GM21529 (cell line): ENCODE data around the gene DIAPH1.
A peak's percentile ranks its signal among the peaks of the same experiment; 100 is the strongest.

Experiments
- ATAC-seq: cut with Tn5 transposase; IDR thresholded peaks from one replicate; pipeline ENCODE4 v1.9.1; 2021; ENCODE audit not compliant: unreplicated experiment

DIAPH1 gene

DNA sequence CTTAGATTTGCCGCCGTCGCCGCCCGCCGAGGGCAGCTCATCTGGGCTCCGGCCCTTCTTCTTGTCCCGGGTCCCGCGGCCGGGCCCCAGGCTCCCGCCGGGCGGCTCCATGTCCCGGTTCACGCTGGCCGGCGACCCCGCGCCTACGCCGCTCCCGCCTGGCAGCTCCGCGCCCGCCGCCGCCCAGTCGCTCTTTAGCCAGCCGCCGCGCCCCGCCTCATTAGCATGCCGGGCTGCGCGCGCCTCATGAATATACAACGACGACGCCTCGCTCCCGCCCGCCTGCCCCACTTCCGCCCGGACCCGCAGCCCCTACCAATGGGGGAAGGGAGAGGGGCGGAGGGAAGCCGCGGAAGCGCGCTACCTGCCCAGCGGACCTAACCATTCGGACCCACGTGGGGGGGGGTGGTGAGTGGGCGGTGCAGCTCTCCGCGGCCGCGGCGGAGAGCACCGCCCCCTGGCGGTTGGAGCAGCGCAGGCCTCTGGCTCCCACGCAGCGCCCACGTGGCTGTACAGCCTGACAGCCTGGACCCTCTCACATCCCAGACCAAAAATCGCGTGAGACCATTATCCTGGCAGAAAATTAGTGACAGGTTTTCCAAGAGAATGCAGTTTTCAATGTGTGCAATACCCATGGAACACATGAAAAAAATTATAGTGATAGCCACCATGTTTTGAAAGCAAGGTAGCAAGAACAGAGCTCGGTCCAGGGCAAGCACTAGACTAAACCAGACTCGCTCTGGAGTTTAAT is at the start of gene DIAPH1:
TSS of gene DIAPH1 (minus strand) at position 197 of the 751 bp plus-strand sequence. CDS start at position 111, 86 bp downstream.
- ATAC-seq: peak; percentile 78

DNA sequence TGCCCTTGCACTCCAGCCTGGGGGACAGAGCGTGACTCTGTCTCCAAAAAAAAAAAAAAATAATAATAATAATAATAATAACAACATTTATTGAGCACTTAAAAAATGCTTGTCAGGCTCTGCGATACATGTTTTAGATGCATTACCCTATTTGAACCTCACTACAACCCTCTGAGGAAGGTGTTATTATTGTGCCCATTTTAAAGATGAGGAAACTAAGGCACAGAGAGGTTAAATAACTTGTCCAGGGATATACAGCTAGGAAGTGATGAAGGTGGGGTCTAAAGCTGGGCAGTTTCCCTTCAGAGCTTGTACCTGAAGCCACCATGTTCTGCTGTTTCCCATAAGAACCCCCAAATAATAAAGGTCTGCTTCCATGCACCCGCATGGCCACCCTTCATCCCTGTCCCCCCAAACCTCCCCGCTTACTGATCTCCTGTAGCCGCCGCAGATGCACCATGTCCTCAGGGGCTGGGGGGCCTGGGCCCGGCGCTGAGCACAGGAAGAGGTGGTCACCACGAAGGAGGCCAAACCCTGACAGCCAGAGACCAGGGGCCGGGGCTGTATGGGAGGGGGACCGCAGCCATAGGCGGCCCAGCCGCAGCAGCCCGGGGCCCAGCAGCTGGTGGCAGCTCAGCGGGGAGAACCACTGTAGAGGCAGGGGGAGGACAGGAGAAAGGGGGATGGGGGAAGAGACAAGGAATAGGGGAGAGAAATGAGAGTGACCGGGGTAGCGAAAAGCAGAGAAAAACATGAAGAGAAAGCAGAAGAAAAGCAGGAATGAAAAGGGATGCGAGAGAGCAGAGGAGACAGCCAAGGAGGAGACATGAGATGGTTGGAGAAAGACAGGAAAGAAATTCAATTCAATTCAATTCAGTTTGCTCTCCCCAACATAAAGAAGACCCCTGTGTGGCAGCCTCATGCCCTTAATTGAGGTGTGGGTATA is 47.5 kb upstream of the DIAPH1 start:
- no peak for ATAC-seq

DNA sequence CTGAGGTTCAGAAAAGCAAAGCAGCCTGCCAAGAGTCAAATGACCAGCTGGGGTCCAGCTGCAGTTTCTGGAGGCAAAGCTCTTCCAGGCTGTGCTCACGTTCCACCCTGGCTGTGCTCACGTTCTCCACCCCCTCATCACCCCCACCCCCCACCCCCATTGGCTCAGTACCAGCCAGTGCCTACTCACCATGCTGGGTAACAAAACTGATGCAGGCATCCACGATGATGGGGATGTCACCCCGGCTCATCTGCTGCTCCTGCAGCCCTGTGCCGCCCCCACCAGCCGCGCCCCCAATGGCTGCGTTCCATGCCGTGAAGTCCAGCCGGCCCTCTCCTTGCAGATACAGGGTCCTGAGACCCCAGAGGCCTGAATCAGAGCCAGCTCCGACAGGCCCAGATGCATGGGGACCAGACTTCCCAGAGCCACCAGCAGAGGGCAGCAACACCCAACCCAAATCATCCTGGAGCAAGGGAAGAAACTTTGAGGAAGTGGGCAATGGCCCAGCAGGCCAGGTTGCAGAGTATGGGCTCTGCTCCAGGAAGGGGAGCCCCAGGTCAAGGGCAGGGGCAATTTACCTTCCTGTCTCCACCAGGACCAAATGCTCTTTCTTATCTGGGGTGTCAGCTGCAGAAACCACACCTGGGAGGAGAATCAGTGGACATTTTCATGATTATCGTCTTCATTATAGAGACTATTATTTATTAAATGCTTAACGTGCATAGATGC is 46.1 kb upstream of the DIAPH1 start:
- ATAC-seq: peak; percentile 98

DNA sequence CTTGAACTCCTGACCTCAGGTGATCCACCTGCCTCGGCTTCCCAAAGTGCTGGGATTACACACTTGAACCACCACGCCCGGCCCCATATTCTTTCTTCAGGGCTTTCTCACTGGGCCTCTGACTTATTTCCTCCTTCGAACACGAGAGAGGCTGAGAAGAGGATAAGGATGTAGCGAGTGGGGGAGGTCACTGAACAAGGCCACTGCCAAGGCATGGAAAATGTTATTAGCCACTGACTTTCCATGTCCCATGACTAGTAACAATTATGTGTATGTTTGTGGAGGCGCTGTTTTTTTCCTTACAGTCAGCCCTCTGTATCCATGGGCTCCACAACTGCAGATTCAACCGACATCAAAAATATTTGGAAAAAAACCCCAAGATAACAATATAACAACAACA is 44.7 kb upstream of the DIAPH1 start:
- no peak for ATAC-seq

DNA sequence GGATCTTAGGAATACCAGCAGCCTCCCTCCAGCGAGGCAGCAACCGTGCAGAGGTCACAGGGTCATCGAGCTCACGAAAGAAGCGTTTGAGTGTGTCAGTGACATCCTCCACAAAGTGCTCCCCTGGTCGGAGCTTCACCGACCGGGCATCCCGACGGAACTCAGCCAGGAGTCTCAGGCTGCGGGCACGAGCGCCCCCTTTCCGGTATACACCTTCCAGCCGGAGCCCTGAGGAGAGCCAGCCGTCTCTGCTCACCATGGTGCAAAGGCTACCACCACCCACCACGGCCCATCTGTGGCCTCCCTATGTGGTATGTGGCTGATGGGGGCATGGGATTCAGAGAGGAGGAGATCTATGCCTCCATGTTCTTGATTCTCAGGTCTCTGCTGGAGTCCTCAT is 43.2 kb upstream of the DIAPH1 start:
- ATAC-seq: no peak

DNA sequence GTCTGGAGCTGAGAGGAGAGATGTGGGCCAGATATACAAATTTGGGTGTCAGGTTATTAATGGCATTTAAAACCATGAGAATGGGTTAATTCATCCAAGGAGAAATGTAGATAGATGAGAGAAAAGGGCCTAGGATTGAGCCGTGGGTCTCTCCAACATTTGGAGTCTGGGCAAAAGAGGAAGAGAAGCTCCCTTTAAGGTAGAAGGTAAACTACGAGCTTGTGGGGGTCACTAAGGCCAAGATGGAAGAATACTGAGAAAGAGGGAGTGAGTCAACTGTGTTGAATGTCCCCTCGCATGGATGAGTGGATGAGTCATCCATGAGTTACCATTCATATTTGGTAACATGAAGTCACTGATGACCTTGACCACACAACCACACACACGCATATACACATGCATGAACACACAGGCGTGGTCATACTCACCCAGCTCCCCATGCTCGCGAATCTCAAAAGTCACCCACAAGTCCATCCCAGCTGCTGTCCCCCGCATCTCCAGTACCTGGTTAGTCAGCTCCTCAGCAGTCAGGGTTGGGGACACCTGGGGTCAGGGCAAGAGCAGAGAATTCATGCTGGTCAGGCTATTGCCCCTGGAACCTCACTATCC is 39.2 kb upstream of the DIAPH1 start:
- peak; percentile 69 for ATAC-seq

DNA sequence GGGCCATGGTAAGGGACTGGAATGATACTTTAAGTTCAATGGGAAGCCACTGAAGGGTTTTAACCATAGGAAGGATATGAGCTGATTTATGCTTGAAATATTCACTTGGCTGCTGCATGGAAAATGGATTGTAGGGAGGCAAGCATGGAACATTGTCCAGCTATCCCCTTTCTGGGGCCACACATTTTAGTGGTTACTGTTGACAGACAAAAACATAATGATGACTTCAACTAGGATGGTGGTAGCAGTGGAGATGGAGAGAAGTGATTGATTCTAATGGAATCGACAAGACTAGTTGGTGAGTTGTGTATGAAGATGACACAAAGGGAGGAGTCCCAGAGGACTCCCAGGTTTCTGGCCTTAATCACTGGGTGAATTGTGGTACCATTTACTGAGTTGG is 38.6 kb upstream of the DIAPH1 start:
- no peak for ATAC-seq

DNA sequence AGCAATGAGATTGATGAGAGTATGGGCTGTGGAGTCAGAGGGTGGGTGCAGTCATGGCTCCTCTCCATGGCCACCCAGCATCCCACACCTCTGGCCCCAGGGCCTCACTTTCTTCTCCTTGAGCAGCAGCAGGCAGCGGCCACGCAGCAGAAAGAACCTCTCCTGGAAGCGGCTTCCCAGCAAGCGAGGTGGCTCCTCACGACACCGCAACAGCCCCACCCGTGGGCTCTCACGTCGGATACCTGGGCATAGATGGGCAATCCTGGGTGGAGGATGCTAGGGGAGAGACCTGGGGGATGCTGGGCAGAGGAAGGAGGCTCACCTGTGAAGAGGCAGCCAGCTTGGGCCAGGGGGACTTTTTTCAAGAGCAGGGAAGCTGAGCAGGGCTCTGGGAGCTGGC is 37.6 kb upstream of the DIAPH1 start:
- no peak for ATAC-seq

DNA sequence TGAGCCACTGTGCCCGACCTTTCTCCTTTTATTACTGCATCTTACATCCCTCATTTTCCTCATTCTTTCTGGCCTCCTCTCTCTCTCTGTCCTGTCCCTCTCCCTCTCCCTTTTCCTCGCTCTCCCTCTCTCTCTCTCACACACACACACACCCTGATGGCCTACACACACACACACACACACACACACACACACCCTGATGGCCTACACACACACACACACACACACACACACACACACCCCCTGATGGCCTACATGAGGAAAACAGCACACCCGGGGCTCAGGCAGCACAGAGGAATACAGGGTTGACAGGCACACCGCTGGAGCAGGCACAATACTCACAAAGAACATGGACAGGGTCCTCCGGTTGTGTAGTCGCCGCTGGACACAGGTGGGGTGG is 36.2 kb upstream of the DIAPH1 start:
- no peak for ATAC-seq

DNA sequence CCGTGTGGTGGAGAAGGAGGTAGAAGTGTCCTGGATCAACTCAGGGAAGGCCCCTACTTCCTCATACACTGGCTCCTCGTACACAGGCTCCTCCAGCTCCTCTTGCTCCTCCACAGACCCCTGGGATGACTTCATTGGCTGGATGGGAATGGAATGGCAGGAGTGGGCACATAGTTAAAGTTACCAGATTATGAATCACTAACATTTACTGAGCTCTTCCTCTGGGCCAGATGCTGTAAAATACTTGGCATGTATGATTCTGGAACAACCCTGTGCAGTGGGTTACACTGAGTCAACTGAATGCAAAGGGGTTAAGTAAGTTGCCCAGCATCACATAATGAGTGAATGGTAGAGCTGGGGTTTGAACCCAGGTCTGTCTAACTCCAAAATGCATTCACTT is 35.5 kb upstream of the DIAPH1 start:
- no peak for ATAC-seq

DNA sequence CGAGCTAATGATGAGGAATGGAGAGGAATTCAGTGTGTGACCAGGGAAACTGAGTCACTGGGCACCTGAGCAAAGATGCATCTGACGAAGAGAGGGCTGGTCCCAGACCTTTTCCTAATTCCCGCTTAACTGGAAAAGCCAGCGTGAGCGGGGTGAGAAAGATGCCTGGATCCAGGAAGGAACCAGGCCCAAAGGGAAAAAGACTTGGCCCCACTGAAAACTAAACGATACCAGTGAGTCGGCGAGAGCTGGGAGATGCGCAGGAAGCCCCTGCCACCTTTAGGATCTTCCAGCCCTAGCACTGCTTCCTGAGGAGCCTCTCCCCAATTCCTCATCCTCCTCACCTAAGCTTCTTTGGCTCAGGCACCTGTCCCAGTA is 32.9 kb upstream of the DIAPH1 start:
- no peak for ATAC-seq

DNA sequence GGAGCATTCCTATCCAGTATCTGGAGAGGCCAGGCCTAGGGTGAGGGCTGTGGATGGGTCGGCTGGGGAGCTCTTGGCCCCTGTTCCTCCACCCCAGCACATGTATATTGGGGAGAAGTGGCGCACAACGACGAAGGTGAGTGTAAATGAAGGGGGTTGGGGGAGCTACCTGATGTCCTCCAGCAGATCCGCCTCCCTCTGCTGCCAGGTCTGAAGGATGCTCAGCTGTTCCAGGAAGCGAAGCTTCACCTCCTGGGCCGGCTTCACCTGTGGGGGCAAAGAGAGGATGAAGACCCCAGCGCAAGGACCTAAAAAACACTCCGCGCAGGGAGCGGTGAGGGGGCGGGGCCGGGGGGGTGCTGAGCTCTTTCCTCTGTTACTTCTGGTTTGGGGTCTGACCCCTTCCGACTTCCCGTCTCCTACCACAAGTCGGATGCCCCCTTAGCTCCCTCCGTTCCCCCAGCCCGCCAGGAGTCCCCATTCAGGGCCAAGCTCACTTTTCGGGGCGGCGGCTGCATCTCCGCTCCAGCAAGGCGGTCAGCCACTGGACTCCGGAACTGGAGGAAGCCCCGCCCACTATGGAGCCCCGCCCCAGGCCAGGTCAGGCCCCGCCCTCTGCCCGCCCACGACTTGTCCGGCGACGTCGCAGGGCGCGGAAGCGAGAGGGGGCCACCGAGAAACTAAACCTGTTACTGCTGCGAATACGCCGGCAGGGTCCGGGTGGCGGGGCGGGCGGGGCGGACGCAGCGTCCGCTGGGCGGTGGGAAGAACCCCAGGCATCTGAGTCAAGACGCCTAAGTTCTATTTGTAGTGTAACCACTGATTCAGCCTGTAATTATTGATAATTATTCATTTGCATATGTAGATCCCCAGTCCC is 32.3 kb upstream of the DIAPH1 start, which contains the start of gene FCHSD1:
TSS of gene FCHSD1 (minus strand) at position 568 of the 877 bp plus-strand sequence. CDS start at position 518, 50 bp downstream.
- ATAC-seq: peak; percentile 95

DNA sequence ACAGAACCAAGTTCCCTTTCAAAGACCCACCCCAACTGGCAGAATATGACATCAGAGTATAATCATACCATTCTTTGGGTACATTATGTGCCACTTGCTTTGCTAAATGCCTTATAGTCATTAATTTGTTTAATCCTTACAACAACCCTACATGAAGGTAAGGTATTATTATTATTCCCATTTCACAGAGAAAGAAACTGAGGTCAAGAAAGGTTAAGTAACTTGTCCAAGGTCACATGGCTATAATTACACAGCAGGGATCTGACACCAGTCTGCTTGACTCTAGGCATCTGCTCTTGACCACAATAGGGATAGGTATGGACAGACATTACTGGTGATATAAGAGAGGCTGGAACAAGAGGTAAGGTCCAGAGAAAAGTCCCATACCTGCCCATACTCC is 31.2 kb upstream of the DIAPH1 start:
- no peak for ATAC-seq

DNA sequence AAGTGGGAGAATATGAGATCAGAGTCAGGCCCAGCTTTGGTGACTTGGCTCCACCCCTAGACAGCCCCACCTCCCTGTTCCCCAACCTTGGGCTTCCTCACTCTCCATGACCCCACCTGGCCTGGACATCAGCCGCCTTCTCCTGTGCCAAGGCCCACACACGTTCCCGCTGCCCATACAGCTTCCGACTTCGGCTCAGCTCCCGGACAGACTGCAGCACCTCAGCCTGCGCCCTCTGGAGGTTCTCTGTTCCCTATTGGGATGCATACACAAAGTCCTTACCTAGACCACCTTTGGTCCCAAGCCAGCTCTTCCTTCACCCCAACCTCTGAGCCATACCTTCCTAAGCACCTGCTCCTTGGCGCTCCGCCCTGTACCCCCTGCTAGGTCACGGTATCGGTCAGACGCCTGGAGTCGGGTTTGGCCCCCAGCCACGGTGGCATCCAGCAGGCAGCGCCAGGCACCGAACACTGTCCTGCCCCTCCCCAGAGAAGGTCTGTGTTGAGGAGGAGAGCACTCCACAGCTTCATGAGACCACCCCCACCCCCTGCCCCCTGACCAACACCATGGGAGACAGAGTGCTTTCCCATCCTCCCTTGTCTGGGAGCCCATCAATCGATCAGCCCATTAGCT is 30.4 kb upstream of the DIAPH1 start:
- no peak for ATAC-seq

DNA sequence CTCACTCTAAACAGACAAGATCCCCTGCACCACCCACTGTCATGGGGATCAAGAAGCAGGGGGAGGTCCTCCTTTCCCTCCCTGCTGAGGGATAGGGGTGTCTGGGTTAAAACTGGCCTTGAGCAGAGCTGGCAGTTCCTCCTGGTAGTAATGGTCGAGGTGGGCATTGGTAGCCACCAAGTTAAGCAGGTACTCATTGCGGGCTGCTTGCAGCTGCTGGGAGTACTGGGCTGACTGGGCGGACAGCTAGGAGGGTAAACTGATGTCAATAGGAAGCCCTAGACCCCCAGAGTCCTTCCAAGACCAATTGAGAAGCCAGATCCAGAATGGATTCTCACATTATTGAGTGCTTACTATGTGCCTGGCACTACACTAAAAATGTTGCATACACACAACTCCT is 29.1 kb upstream of the DIAPH1 start:
- ATAC-seq: no peak

DNA sequence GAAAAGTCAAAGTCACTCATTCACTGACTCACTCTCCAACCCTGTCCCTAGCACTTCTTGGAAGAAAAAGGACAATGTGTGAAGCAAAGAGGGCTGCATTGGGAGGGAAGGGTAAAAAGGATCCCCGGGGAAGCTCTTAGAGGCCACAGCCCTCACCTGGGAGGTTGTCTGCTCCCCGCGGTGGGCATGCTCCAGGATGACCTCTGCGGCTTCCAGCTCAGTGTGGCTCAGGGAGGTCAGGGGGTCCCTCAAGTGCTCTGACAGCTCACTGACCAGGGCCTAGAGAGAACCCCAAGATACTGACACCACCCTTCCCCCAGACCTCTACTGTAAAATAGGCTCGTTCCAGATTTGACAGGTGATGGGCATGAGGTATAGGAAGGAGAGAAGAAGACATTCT is 28.4 kb upstream of the DIAPH1 start:
- ATAC-seq: no peak

DNA sequence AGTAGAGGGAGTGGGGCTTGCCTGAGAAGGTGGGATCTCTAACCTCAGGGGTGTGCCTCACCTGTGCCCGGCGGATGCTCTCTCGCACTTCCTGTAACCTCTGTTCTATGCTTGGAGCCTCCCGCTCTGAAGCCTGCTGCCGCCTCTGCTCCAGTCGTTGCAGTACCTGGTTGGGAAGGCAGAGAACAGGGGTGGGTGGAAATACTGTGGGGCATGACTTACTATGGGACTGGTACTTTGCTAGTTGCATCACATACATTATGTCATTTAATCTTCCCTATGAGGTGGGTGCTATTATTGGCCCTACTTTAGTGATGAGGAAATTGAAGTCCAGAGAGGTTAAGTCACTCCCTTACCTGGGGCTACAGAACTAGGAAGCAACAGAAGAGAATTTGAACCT is 27.2 kb upstream of the DIAPH1 start:
- ATAC-seq: no peak

DNA sequence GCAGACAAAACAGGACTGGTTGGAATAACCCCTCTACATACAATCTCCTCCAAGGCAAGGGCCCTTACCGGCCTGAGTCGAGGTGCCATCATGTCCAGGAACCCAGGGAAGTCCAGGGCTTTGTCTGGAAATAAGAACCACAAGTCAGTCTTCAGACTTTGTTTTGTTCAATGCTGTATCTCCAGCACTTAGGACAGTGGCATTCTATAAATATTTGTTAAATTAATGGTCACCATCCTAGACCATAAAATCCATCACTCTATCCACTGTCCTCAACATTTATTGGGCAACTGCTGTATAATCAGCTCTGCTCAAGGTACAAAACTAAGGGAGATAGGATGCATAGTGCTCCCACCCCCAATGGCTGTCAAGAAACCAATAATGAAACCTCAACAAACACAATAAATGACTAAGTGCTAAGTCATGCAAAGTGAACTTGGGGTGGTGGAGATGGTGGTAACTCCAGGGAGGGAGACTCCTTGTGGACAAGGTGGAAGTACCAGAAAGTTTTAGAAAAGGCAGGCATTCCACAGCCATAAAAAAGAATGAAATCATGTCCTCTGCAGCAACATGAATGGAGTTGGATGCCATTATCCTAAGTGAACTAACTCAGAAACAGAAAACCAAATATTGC is 23.0 kb upstream of the DIAPH1 start:
- ATAC-seq: peak; percentile 53

DNA sequence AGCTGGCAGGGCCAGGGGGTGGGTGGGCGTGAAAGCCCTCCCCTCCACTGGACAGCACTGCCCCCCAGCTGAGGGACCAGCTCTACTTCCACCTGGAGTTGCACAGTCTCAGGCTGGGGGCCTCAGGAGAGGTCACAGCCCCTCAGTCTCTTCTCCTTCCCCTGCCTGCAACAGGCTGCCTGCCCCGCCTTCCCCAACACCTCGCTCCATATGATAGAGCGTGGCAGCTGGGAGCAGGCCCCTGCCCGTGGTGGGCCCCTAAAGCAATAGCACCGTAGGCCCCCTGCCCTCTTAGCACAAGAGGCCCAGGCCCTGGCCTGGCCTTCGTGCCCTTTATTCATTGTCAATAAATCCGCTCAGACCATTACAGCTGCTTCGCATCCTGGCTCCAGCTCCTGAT is 21.9 kb upstream of the DIAPH1 start:
- no peak for ATAC-seq
